BJ (cell line): ENCODE measurements around the gene SALL4. TPM values are rescaled to one million over a fixed set of nuclear protein-coding genes. Genes with fewer than 3 reads are reported as not detected.

Experiments
- CTCF ChIA-PET: fragments of 350-600 bp; formaldehyde crosslinking; extraction: SDS; loops from one replicate; lab custom pipeline; 2021; ENCODE audit warnings: antibody characterized with exemption, inconsistent platforms; lab: Yijun Ruan, JAX
- POLR2A ChIA-PET: fragments of 300-600 bp; sonication (Branson Sonifier 250); formaldehyde crosslinking; extraction: SDS; loops from one replicate; lab custom pipeline; 2021; ENCODE audit warnings: antibody characterized with exemption; lab: Charles Lee
- DNase-seq: peaks from one replicate; pipeline ENCODE4 v3.0.0-alpha.2; 2011; ENCODE audit warnings: low read depth
- H3K27me3 ChIP-seq: 2 replicates; pipeline ENCODE4 v1.6.0; 2011; ENCODE audit warnings: low read length; ENCODE audit not compliant: control insufficient read depth, insufficient read depth
- H3K36me3 ChIP-seq: 2 replicates; pipeline ENCODE4 v1.5.1; 2011; ENCODE audit warnings: low read length; ENCODE audit not compliant: control insufficient read depth, insufficient read depth
- H3K4me3 ChIP-seq: 2 replicates; pipeline ENCODE4 v1.5.1; 2011; ENCODE audit warnings: low read depth, mild to moderate bottlenecking, control low read depth, low read length
- CTCF ChIP-seq: IDR thresholded peaks from 2 replicates; pipeline ENCODE4 v1.5.1; 2011; ENCODE audit warnings: low read depth, mild to moderate bottlenecking, control low read depth, inconsistent platforms, low read length, moderate library complexity; ENCODE audit not compliant: insufficient read depth
- polyA plus RNA-seq: library from polyadenylated mRNA; depleted of rRNA; stranded (reverse); fragments of >200 nt; gene quantifications from 2 replicates; pipeline ENCODE4 v1.2.3, GENCODE V29; 2011

SALL4 gene
- polyA plus RNA-seq, 1 experiment, result 0.54 TPM

- ChIA-PET POLR2A (no interaction called here), CTCF (interaction anchor here (1.9 kb wide), 2 partner anchors 280 kb away, joined by 4 to 7 read pairs; no protein-coding TSS in a partner anchor)
- no peak for DNase-seq
- TF ChIP-seq CTCF, result no peak
- no peaks in the 10 kb centered on the region for H3K36me3 ChIP-seq
- H3K4me3 ChIP-seq, result no peak overlapping the region
- H3K27me3 ChIP-seq, result peaks cover 6% of the 10 kb centered on the region; the same call in 1 of the 2 replicates
Observed at GRCh38 chr20:51803148-51803854, 980 bp upstream of the SALL4 start.

GRCh38 chr20:51801823-51802123, 548 bp downstream of the SALL4 start:
- Histone ChIP-seq H3K36me3 (no peaks in the 10 kb centered on the region), H3K27me3 (peaks cover 6% of the 10 kb centered on the region; the same call in 1 of the 2 replicates), H3K4me3 (peak overlapping the region; percentile 40)
- POLR2A ChIA-PET, result no interaction called here
- CTCF ChIA-PET, result interaction anchor here (0.7 to 1.9 kb wide), 3 partner anchors 101 to 282 kb away, joined by 3 to 7 read pairs (median 3); no protein-coding TSS in a partner anchor
- no peak for TF ChIP-seq CTCF
- no peak for DNase-seq

- H3K27me3 ChIP-seq, result peaks cover 6% of the 10 kb centered on the region; the same call in 1 of the 2 replicates
- DNase-seq, result no peak
- H3K36me3 ChIP-seq, result no peaks in the 10 kb centered on the region
- POLR2A ChIA-PET, result no interaction called here
- peak; percentile 27; the same call in 1 of the 2 replicates for TF ChIP-seq CTCF
- CTCF ChIA-PET, result interaction anchor here (0.7 to 2.5 kb wide), 13 partner anchors 13 to 282 kb away, joined by 3 to 34 read pairs (median 4); no protein-coding TSS in a partner anchor
- peak overlapping the region; percentile 40 for H3K4me3 ChIP-seq
Observed at GRCh38 chr20:51801122-51801822, 1.0 kb downstream of the SALL4 start.

GRCh38 chr20:51800872-51801121, 1.5 kb downstream of the SALL4 start:
- peak overlapping the region; percentile 40 for H3K4me3 ChIP-seq
- ChIA-PET POLR2A (no interaction called here), CTCF (interaction anchor here (0.8 to 2.5 kb wide), 25 partner anchors 8 to 301 kb away, joined by 3 to 34 read pairs (median 4); no protein-coding TSS in a partner anchor)
- H3K36me3 ChIP-seq, result no peaks in the 10 kb centered on the region
- H3K27me3 ChIP-seq, result peaks cover 6% of the 10 kb centered on the region; the same call in 1 of the 2 replicates
- no peak for TF ChIP-seq CTCF
- no peak for DNase-seq
